ENCODE measurements around the gene NKX6-1.

NKX6-1 gene

GRCh38 chr4:84499624-84499982 lies 511 bp upstream of the NKX6-1 start:
- FAIRE-seq, result no peak
- no peak for DNase-seq (ENCODE audit: insufficient read length, low spot score)

GRCh38 chr4:84498203-84498934 lies 723 bp downstream of the NKX6-1 start:
- DNase-seq (ENCODE audit: insufficient read length, low spot score) (no peak), FAIRE-seq (no peak)

GRCh38 chr4:84497504-84498202 lies 1.4 kb downstream of the NKX6-1 start:
- DNase-seq (ENCODE audit: insufficient read length, low spot score) (no peak), FAIRE-seq (no peak)

GRCh38 chr4:84496706-84497503 lies 2.2 kb downstream of the NKX6-1 start:
- no peak for FAIRE-seq
- no peak for DNase-seq (ENCODE audit: insufficient read length, low spot score)

GRCh38 chr4:84496331-84496705 lies 2.8 kb downstream of the NKX6-1 start:
- DNase-seq (ENCODE audit: insufficient read length, low spot score) (no peak), FAIRE-seq (no peak)

- FAIRE-seq, result no peak
- no peak for DNase-seq (ENCODE audit: insufficient read length, low spot score)
Observed at GRCh38 chr4:84495794-84496261, 3.3 kb downstream of the NKX6-1 start.

- DNase-seq (ENCODE audit: insufficient read length, low spot score) (no peak), FAIRE-seq (no peak)
Observed at GRCh38 chr4:84495118-84495793, 3.8 kb downstream of the NKX6-1 start.

GRCh38 chr4:84494531-84494930 lies 4.6 kb downstream of the NKX6-1 start:
- FAIRE-seq, result no peak
- DNase-seq (ENCODE audit: insufficient read length, low spot score), result no peak

- DNase-seq (ENCODE audit: insufficient read length, low spot score) (no peak), FAIRE-seq (no peak)
Observed at GRCh38 chr4:84494076-84494475, 5.0 kb downstream of the NKX6-1 start.

GRCh38 chr4:84493092-84493850 lies 5.8 kb downstream of the NKX6-1 start:
- no peak for DNase-seq (ENCODE audit: insufficient read length, low spot score)

GRCh38 chr4:84492737-84493091 lies 6.4 kb downstream of the NKX6-1 start:
- DNase-seq (ENCODE audit: insufficient read length, low spot score) (no peak), FAIRE-seq (no peak)

More at GRCh38 chr4:84493092-84493850, 5.8 kb downstream of the NKX6-1 start:
- FAIRE-seq, result no peak

- FAIRE-seq, result no peak
- DNase-seq (ENCODE audit: insufficient read length, low spot score), result no peak
Observed at GRCh38 chr4:84492290-84492689, 6.8 kb downstream of the NKX6-1 start.

GRCh38 chr4:84491481-84491880 lies 7.6 kb downstream of the NKX6-1 start:
- DNase-seq (ENCODE audit: insufficient read length, low spot score) (no peak), FAIRE-seq (no peak)

- DNase-seq (ENCODE audit: insufficient read length, low spot score), result no peak
- no peak for FAIRE-seq
Observed at GRCh38 chr4:84490663-84491062, 8.4 kb downstream of the NKX6-1 start.

GRCh38 chr4:84484236-84484635 lies 14.9 kb downstream of the NKX6-1 start:
- no peak for FAIRE-seq

GRCh38 chr4:84483688-84484087 lies 15.4 kb downstream of the NKX6-1 start:
- DNase-seq (ENCODE audit: insufficient read length, low spot score), result no peak
- FAIRE-seq, result no peak

More at GRCh38 chr4:84484236-84484635, 14.9 kb downstream of the NKX6-1 start:
- DNase-seq (ENCODE audit: insufficient read length, low spot score), result no peak

- FAIRE-seq, result no peak
- no peak for DNase-seq (ENCODE audit: insufficient read length, low spot score)
Observed at GRCh38 chr4:84482564-84483563, 16.2 kb downstream of the NKX6-1 start.

- FAIRE-seq, result no peak
- no peak for DNase-seq (ENCODE audit: insufficient read length, low spot score)
Observed at GRCh38 chr4:84481860-84482245, 17.2 kb downstream of the NKX6-1 start.
